Thoracic aorta (tissue), 2 donors: ENCODE results near the gene RSPH1. TPM values are rescaled to one million over a fixed set of nuclear protein-coding genes. Genes with fewer than 3 reads are reported as not detected.

Experiments used
- ATAC-seq: fragments of 150-250 bp; one replicate; pipeline ENCODE4 v1.8.0; 2017; ENCODE audit warnings: low read depth; ENCODE audit not compliant: insufficient number of reproducible peaks, low FRiP score
- DNase-seq: peaks from one replicate; pipeline ENCODE4 v3.0.0-alpha.2; 2020; ENCODE audit warnings: low spot score
- H3K27ac ChIP-seq, 2 donors: fragments of 200-600 bp; sonication (generic); 1 replicate in 1 of 2; 2 replicates in 1 of 2; pipeline ENCODE4 v1.5.1; 2016; ENCODE audit warnings: mild to moderate bottlenecking in 2 of 2, moderate library complexity in 2 of 2
- H3K27me3 ChIP-seq: fragments of 200-600 bp; sonication (generic); replicated peaks from 2 replicates; pipeline ENCODE4 v1.6.0; 2016; ENCODE audit warnings: mild to moderate bottlenecking; ENCODE audit not compliant: insufficient read depth
- H3K36me3 ChIP-seq: fragments of 200-600 bp; sonication (generic); one replicate; pipeline ENCODE4 v1.5.1; 2016
- H3K4me1 ChIP-seq, 2 donors: fragments of 200-600 bp; sonication (generic); 1 replicate in 1 of 2; 2 replicates in 1 of 2; pipeline versions ENCODE4 v1.5.1 to v1.6.0; 2016; ENCODE audit warnings: low read depth in 2 of 2, mild to moderate bottlenecking in 1 of 2; ENCODE audit not compliant: control insufficient read depth in 1 of 2
- H3K4me3 ChIP-seq: fragments of 200-600 bp; sonication (generic); 2 replicates; pipeline ENCODE4 v1.5.1; 2016; ENCODE audit warnings: mild to moderate bottlenecking
- H3K9me3 ChIP-seq: fragments of 200-600 bp; sonication (generic); 2 replicates; pipeline ENCODE4 v1.5.1; 2016
- total RNA-seq, 2 donors: library from RNA; depleted of rRNA; stranded (reverse); fragments of >200 nt; gene quantifications; one replicate each; pipeline versions ENCODE4 v1.1.0 to v1.2.3, GENCODE V29; 2016
- TF ChIP-seq, protein P1 (sequence below): fragments of 200-600 bp; sonication (generic); IDR thresholded peaks from one replicate; pipeline ENCODE4 v1.5.1; 2019; ENCODE audit warnings: antibody characterized with exemption

RSPH1 gene
- total RNA-seq, 2 donors from 2014 or later, result 0.27 TPM; not detected in 1

DNA sequence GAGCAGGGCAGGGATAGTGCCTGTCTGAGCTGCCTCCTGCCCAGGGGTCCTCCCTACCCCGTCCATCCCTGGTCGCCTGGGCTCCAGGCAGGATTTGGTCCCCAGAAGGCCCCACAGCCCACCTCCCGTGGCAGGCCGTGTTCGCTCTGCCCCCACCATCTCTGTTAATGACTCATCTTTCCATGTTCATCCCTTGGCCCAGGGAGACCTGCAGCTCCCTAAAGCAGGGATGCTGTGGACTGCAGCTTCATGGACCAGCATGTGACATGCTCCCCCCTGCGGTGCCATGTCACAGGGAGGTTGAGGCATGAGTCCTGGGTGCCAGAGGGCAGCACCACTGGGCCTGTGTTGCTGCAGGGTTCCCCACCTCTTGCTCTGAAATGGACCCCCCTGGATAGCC, 65.5 kb downstream of the RSPH1 start:
- TF ChIP-seq, protein P1, sequence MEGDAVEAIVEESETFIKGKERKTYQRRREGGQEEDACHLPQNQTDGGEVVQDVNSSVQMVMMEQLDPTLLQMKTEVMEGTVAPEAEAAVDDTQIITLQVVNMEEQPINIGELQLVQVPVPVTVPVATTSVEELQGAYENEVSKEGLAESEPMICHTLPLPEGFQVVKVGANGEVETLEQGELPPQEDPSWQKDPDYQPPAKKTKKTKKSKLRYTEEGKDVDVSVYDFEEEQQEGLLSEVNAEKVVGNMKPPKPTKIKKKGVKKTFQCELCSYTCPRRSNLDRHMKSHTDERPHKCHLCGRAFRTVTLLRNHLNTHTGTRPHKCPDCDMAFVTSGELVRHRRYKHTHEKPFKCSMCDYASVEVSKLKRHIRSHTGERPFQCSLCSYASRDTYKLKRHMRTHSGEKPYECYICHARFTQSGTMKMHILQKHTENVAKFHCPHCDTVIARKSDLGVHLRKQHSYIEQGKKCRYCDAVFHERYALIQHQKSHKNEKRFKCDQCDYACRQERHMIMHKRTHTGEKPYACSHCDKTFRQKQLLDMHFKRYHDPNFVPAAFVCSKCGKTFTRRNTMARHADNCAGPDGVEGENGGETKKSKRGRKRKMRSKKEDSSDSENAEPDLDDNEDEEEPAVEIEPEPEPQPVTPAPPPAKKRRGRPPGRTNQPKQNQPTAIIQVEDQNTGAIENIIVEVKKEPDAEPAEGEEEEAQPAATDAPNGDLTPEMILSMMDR, result no peak
- H3K4me1 ChIP-seq, result no peaks in the 10 kb centered on the region
- H3K27me3 ChIP-seq, result no peaks in the 10 kb centered on the region
- H3K4me3 ChIP-seq, result no peak overlapping the region
- DNase-seq (no peak), ATAC-seq (no peak)
- H3K27ac ChIP-seq, result no peak overlapping the region
- peaks cover 13% of the 10 kb centered on the region for H3K9me3 ChIP-seq
- no peaks in the 10 kb centered on the region for H3K36me3 ChIP-seq

GRCh38 chr21:42429856-42430255, 66.2 kb downstream of the RSPH1 start:
- DNase-seq (no peak), ATAC-seq (no peak)
- no peak overlapping the region for H3K4me3 ChIP-seq
- H3K27ac ChIP-seq, result no peak overlapping the region
- H3K9me3 ChIP-seq, result peaks cover 13% of the 10 kb centered on the region
- H3K36me3 ChIP-seq, result no peaks in the 10 kb centered on the region
- TF ChIP-seq, protein P1, result no peak
- no peaks in the 10 kb centered on the region for H3K4me1 ChIP-seq
- H3K27me3 ChIP-seq, result no peaks in the 10 kb centered on the region

DNA sequence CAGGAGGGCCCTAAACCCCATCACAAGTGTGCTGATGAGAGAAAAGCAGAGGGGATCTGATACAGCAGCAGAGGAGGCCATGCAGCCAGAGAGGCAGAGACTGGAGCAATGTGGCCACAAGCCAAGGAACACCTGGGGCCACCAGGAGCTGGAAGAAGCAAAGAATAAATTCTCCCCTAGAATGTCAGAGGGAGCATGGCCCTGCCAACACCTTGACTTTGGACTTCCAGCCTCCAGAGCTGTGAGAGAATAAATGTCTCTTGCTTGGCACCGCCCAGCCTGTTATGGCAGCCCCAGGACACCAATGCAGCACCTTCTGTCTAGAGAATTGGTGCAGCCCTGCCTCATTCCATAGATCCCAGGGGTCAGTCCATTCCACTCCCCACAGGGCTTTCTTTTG, 67.0 kb downstream of the RSPH1 start:
- peaks cover 13% of the 10 kb centered on the region for H3K9me3 ChIP-seq
- DNase-seq (no peak), ATAC-seq (no peak)
- TF ChIP-seq, protein P1, result no peak
- no peaks in the 10 kb centered on the region for H3K36me3 ChIP-seq
- H3K4me3 ChIP-seq, result no peak overlapping the region
- no peak overlapping the region for H3K27ac ChIP-seq
- no peaks in the 10 kb centered on the region for H3K4me1 ChIP-seq
- H3K27me3 ChIP-seq, result no peaks in the 10 kb centered on the region

GRCh38 chr21:42427809-42428419, 68.1 kb downstream of the RSPH1 start:
- DNase-seq, result no peak
- H3K4me3 ChIP-seq, result no peak overlapping the region
- H3K36me3 ChIP-seq, result no peaks in the 10 kb centered on the region
- H3K27ac ChIP-seq, result no peak overlapping the region
- H3K9me3 ChIP-seq, result peaks cover 11% of the 10 kb centered on the region
- no peaks in the 10 kb centered on the region for H3K27me3 ChIP-seq
- TF ChIP-seq, protein P1, result no peak
- no peak for ATAC-seq
- no peaks in the 10 kb centered on the region for H3K4me1 ChIP-seq

DNA sequence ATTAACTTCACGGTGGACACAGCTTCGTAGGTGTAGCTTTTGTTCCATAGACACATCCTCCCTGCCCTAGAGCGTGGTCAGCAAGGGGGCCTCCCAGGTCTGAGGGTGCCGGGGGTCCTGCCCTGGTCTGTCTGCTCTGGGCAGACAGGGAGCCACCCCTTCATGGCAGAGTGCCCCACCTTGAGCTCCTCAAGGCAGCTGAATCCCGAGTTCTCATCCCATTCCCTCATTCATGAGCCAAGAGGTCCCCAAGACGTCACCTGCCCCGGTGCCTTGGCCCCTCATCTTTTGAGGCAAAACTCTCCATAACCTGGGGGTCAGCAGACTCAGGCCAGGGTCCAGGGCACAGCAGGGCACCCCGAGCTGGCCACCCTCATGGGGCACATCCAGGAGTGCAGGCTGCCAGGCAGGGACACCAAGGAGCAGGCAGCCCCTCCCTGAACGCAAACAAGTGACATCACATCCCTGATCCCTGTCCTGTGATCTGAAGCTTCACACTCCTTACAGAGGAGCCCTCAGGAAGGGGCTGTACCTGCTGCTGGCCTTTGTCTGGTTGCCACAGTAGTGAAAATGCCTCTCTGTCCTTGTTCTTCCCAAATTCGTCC, 69.0 kb downstream of the RSPH1 start:
- TF ChIP-seq, protein P1, result no peak
- H3K4me3 ChIP-seq, result no peak overlapping the region
- ATAC-seq (no peak), DNase-seq (no peak)
- no peaks in the 10 kb centered on the region for H3K4me1 ChIP-seq
- no peaks in the 10 kb centered on the region for H3K36me3 ChIP-seq
- no peaks in the 10 kb centered on the region for H3K27me3 ChIP-seq
- H3K27ac ChIP-seq, result no peak overlapping the region
- H3K9me3 ChIP-seq, result peaks cover 2% of the 10 kb centered on the region
